ENCODE data around the gene ZNF611. TPM values are rescaled to one million over a fixed set of nuclear protein-coding genes. Genes with fewer than 3 reads are reported as not detected.
A peak's percentile ranks its signal among the peaks of the same experiment; 100 is the strongest.
"Not testable (repeated sequence)": the region's sequence is repeated elsewhere in the genome, so short reads cannot be mapped to it uniquely, and the experiment has no call there.

The ZNF611 gene
- 5.4 and 5.8 TPM in 2 replicates for total RNA-seq

- peak; percentile 89 to 97 for DNase-seq (ENCODE audit: low read depth in 2 of 2)
Measured at GRCh38 chr19:52734893-52735661, at the start of gene ZNF611. Gene ZNF611 (minus strand): TSS chr19:52735044. CDS start chr19:52715894, 19,150 bp downstream.

GRCh38 chr19:52782864-52783263 is 48.0 kb upstream of the ZNF611 start:
- DNase-seq (ENCODE audit: low read depth in 2 of 2), result not testable (repeated sequence)

DNA sequence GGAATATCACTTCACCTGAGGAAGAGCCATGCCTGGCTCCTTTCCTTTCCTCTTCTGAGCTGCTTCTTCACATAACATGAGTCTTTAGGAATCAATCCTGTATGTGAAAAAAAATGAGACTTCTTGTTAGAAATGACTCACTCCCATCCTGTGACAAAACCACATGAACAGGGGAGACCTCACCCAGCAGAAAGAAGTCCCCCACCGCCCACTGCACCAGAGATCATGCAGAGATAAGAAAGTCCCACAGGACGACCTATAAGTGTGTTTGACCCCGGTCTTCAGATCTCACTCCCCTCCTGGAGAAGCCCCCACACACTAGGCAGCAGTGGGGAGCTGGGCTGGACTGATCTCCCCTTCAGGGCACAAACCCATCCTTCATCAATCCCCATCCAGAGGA is 44.0 kb upstream of the ZNF611 start:
- DNase-seq (ENCODE audit: low read depth in 2 of 2), result no peak

GRCh38 chr19:52756447-52756846 is 21.6 kb upstream of the ZNF611 start:
- DNase-seq (ENCODE audit: low read depth in 2 of 2), result not testable (repeated sequence)

GRCh38 chr19:52749780-52750179 is 14.9 kb upstream of the ZNF611 start:
- no peak for DNase-seq (ENCODE audit: low read depth in 2 of 2)

DNA sequence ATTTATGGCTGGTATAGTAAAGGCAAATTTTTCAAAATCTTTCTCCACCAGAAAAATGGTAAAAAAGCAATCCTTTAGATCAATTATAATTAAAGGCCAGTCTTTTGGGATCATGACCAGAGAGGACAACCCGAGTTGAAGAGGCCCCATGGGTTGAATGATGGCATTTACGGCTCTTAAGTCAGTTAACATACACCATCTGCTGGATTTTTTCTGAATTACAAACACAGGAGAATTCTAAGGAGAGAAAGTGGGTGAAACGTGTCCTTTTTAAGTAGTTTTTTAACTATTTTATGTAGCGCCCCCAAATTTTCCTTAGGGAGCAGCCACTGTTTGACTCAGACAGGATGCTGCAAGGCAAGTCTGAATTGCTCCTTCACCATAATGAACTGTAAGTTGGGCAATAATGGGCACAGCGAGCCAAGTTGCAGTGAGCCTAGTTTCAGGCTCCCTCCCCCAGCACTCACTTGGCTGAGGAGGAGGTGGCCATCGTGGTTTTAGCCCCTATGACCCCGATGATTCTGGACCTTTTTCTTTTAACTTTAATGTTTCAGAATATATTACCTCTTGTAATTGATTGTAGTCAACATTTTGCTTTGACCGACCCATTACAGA is 13.6 kb upstream of the ZNF611 start:
- peak; percentile 26 to 58 for DNase-seq (ENCODE audit: low read depth in 2 of 2)

GRCh38 chr19:52745919-52746318 is 11.1 kb upstream of the ZNF611 start:
- peak in 1 of 2 donors; percentile 22 for DNase-seq (ENCODE audit: low read depth in 2 of 2)

DNA sequence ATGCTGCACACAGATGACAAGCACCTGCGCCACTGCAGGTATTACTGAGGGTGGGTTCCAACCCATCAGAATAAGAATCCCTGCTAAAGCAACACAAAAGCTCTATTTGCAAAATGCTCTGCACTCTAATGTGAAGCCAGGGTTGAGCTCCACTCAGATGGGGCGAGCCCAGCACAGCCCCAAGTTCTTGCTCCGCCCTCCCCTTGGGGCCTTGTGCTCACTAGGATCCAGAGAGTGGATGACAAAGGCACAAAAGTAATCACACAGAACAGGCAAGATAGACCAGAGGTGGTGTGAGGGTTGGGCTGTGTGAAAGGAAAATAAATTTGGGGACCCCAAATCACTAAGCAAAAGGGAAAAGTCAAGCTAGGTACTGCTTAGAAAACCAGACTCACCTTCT is 8.2 kb upstream of the ZNF611 start:
- DNase-seq (ENCODE audit: low read depth in 2 of 2), result no peak

GRCh38 chr19:52742516-52742915 is 7.7 kb upstream of the ZNF611 start:
- DNase-seq (ENCODE audit: low read depth in 2 of 2), result no peak

GRCh38 chr19:52741951-52742485 is 7.2 kb upstream of the ZNF611 start:
- DNase-seq (ENCODE audit: low read depth in 2 of 2), result no peak

- DNase-seq (ENCODE audit: low read depth in 2 of 2), result not testable (repeated sequence)
Measured at GRCh38 chr19:52741371-52741770, 6.5 kb upstream of the ZNF611 start.

- DNase-seq (ENCODE audit: low read depth in 2 of 2), result no peak
Measured at GRCh38 chr19:52739576-52739975, 4.7 kb upstream of the ZNF611 start.

DNA sequence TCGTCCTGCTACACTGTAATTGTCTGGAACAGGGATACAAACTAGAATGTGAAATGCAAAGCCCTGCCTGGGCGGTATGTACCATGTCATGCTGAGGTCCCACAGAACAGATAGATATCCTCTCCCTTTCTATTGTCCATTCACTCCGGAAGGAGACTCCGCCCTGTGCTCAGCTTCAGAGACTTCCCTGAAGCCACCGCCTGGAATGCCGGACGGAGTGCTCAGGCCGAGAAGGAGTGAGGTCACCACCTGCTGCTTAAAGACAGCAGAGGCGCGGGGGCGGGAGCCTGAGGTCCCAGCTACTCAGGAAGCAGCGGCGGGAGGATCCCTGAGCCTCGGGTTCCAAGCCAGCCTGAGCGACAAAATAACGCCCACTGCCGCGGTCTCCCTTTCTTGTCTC is 890 bp upstream of the ZNF611 start:
- DNase-seq (ENCODE audit: low read depth in 2 of 2), result peak in 1 of 2 donors; percentile 70

DNA sequence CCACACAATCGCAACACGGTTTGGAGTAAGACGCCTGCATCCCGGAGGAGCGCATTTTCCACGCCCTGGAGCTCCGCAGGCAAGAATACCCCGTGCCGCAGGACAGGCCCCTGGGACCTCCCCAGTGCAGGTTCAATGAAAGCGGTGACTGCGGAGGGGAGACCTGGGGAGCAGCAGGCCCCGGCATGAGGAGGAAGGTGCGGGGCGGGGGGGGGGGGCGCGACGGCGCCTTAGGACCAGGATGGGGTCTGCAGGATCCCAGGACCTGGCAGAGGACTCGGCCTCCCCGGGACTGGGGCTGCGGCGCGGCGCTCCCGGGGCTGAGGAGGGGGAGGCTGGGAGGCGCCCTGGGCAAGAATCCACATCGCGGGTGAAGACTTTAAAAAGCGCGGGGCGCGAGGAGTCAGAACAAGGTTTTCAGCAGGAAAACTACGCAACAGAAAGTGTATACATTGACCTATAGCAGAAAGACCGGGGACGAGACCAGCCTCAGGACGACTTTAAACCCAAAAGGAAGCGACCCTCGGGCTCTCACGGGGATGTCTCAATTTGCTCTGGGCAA is 432 bp downstream of the ZNF611 start:
- DNase-seq (ENCODE audit: low read depth in 2 of 2), result no peak

GRCh38 chr19:52726051-52726450 is 8.8 kb downstream of the ZNF611 start:
- not testable (repeated sequence) for DNase-seq (ENCODE audit: low read depth in 2 of 2)

DNA sequence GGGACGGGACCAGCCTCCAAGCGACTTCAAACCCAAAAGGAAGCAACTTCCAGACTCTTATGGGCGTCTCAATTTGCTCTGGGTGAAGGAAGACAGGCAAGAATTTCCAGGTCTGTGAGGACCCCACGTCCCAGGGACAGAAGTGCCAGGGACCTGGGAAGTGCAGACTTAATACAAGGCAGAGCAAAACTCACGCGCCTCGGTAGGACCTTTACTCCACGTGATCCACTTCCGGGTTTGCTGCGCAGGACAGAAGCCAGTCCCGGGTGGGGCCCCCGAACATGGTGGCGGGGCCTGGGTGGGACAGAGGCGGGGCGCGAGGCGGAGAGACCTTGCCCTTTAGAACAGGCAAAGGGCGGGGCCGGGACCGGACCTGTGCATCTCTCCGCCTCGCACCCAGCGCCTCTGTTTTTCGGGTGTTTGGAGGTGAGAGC is 9.3 kb downstream of the ZNF611 start:
- no peak for DNase-seq (ENCODE audit: low read depth in 2 of 2)

GRCh38 chr19:52724701-52725514 is 9.9 kb downstream of the ZNF611 start:
- no peak for DNase-seq (ENCODE audit: low read depth in 2 of 2)

- DNase-seq (ENCODE audit: low read depth in 2 of 2), result not testable (repeated sequence)
Measured at GRCh38 chr19:52723907-52724598, 10.8 kb downstream of the ZNF611 start.

- DNase-seq (ENCODE audit: low read depth in 2 of 2), result peak in 1 of 2 donors; percentile 69
Measured at GRCh38 chr19:52722062-52723003, 12.5 kb downstream of the ZNF611 start.

GRCh38 chr19:52720541-52720940 is 14.3 kb downstream of the ZNF611 start:
- DNase-seq (ENCODE audit: low read depth in 2 of 2), result not testable (repeated sequence)

All from dermis microvascular lymphatic vessel endothelial cell (primary cell).